ENCODE measurements around the gene CDNF.
"Not testable (repeated sequence)": the region's sequence is repeated elsewhere in the genome, so short reads cannot be mapped to it uniquely, and the experiment has no call there.

The CDNF gene

DNA sequence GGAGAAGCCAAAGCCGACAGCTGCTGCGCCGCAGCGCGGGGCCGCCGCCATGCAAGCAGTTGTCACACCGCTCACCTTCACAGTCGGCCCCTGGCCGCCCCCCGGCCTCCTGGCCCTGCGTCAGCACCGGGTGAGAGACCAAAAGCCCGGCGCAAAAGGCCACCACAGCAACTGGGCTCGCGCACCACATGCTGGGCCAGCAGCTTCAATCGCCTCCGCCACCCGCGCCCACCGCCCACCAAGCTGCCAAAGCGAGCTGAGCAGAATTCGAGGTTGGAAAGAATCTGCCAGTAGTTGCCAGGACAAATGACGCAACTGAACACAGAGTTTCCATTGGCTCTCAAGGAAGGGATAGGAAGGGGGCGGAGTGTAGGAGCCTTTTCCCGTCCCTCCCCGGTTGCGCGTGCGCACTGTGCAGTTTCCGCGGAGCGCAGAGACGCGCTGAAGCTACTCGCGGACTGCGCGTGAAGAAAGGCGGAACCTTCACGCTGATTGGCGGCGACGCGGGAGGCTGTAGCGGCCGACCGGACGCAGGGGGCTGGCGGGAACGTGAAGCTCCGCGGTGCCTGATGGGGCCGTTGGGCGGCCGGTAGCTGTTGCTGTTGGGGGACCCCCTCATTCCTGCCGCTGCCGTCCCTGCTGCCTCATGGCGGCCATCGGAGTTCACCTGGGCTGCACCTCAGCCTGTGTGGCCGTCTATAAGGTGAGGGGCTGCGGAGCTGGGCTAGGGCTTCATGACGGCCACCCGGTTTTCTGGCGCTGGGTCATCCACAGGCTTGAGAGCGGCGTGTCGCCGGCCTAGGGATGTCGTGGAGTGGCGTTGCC, at the start of gene CDNF, which contains the start of the genes HSPA14 and MSANTD7:
CDNF (minus strand) TSS at position 281 of the 825 bp plus-strand sequence; CDS start at position 190, 91 bp downstream.
HSPA14 (plus strand) TSS at position 550 of the 825 bp plus-strand sequence; CDS start at position 647, 97 bp downstream.
MSANTD7 (plus strand) TSS at position 550 of the 825 bp plus-strand sequence. CDS start 3,979 bp downstream, outside the sequence.
- DNase-seq, result peak; percentile 100

DNA sequence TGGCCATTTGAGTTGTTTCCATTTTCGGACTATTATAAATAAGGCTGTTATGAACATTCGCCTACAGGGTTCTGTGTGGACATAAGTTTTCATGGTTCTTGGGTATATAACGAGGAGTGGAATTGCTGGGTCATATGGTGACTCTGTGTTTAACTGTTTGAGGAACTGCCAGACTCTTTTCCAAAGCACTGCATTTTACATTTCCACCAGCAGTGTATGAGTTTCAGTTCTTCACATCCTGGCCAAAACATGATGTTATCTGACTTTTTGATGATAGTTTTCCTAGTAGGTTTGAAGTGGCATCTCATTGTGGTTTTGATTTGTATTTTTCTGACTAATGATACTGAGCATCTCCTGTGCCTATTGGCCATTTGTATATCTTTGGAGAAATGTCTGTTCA, 46.2 kb upstream of the CDNF start:
- DNase-seq, result no peak

DNA sequence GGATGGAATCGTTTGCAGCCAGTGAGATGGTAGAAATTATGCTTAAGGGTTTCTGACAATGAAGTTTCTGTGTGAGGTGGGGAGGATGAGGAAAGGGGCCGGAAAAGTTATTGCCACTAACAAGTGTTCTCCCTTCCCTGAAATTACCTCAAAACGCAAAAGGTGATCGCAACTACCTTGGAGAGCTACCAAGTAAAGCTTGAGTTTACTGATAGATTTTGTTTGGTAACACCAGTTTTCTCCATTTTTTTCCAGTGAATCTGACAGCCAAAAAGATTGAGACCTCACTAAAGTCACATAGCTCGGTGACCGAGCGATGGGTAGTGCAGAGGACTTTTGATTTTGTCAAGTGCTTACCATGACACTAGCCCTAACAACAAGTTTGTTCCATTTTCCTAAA, 42.4 kb upstream of the CDNF start:
- DNase-seq, result no peak

DNA sequence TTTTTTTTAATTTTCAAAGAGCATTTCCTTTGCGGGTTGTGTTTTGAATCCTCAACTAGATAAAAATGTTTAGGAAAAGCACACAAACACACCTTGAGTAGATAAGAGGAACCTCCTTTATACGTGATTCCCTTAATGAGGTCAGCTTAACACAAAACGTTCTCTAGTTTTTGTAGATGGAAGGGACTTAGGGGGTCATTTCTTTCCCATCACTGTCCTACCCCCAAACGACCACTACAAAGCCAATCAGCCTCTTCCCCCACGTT, 42.0 kb upstream of the CDNF start:
- DNase-seq, result no peak

DNA sequence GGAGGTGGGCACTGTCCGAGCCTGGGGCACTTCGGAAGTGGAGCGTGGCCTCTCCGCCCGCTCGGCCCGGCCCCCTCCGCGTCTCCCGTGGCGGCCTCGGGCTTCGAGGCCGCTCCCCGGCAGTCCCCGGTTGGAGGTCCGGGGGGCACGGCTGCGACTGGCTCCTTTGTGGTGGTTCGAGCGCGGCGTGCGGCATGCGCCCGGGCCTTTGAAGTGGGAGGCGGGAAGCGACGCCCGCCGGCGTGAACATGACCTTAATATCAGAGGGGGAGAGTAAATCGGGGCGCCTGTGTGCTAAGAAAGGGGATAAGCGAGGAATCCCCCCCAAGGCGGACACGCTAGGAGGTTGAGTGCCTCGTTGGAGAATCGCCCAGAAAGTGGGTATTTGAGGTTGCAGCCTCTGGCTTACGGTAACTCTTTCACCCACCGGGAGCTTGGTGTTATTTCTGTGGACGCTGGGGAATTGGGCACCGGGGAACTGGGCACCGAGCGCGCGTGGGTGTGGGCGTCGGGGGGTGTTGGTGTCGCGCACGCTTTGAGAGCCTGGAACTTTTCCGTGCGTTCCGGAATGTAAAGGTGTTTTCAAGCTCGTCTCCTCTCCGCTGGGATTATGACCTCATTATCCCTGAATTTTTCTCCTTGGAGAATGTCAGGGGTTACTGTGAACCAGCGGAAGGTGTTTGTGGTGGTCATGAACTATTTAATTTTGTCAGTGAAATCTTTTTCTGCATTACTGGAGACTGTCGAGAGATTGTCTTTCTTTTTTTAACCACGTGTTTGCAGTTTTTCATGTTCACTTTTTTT, 41.5 kb upstream of the CDNF start:
- DNase-seq, result no peak

DNA sequence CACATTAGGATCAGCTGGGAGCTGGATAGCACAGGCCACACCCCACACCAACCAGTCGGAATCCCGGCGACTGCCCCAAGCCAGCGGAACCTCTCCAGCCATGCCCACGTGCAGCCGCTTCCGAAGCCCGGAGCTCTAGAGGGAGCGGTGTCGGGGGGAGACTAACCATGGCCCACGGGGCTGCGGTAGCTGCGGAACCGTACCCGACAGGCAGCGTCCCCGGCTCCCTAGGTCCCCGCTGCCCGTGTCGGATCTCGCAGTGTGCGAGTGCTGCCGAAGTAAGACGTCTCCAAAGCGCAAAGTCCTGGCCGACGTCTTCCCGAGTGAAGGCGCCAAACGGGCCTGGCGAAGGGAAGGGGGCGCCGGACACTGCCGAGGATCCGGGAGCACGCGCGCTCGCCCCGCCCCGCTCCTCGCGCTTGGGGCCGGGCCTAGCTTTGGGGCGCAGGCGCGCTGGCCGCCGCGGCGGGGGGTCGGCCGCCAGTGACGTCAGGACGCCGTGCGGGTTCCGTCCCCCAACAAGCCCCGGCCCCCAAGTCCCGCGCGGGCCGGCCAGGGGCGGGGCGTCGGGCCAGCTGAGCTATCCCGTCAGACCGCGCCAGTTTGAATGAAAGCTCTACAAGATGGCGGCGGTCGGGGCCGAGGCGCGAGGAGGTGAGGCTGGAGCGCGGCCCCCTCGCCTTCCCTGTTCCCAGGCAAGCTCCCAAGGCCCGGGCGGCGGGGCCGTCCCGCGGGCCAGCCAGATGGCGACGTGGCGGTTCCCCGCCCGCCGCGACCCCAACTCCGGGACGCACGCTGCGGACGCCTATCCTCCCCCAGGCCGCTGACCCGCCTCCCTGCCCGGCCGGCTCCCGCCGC, 40.7 kb upstream of the CDNF start, which contains the start of gene SUV39H2:
SUV39H2 (plus strand) TSS at position 601 of the 858 bp plus-strand sequence; CDS start at position 624, 23 bp downstream.
- DNase-seq, result peak; percentile 96

DNA sequence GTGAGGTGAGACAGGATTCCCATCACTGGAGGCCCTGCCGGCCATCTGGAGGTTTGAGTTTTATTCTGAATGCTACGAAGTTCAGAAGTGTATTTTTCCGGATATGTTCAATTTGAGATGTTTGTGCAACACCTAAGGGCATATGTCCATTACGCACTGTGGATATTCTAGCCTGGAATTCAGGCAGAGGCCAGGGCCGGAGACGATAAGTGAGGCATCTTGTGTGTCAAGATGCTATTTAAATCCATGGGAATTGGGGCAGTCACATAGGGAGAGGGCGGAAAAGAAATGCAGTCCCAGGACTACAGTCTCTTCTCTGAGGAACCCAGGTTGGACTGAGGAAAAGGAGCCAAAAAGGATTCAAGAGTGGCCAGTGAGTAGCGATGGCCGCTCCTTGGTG, 38.9 kb upstream of the CDNF start:
- no peak for DNase-seq

DNA sequence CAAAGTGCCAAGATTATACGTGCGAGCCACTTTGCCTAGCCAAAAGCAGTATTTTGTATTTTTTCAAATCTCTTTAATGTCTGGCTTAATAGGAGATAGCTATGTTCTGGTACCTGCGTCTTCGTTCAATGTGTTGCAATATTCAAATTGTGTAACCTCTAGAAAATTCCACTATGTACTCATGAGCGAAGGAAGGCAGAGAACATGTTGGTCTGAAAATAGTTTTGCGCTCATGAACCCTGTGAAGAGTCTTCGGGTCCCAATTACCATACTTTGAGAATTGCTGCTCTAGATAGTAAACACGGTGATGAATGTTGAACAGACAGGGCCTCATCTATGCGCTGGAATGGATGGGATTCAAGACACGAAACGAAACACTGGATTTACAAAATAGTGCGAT, 38.1 kb upstream of the CDNF start:
- DNase-seq, result no peak

DNA sequence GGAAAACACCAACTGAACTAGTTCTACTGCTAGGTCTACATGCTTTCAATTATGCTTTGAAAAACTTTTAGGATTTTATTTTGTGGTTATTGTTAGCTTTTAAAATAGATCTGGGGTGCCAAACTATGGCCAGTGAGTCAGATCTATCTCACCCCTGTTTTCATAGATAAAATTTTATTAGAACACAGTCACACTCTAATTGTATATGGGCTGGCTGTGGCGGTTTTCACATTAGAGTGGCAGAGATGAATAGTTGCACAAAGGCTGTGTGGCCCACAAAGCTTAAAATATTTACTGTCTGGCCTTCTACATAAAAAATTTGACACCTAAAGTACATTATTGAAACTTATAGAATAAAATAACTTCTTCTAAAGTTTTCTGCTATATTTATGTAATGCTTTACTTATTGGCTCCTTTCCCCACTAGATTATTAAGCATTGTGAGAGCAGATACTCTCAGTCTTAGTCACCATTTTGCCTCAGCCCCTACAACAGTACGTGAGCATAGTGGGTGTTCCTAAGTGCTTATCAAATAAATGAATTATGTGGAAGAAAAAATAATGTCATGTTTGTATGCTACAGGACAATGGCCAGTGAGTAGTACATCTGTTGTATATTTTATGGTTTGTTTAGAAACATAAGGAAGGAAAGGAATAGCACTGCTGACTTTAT, 35.4 kb upstream of the CDNF start:
- no peak for DNase-seq

DNA sequence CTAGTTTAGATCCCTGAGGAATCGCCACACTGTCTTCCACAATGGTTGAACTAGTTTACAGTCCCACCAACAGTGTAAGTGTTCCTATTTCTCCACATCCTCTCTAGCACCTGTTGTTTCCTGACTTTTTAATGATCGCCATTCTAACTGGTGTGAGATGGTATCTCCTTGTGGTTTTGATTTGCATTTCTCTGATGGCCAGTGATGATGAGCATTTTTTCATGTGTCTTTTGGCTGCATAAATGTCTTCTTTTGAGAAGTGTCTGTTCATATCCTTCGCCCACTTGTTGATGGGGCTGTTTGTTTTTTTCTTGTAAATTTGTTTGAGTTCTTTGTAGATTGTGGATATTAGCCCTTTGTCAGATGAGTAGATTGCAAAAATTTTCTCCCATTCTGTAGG, 27.0 kb upstream of the CDNF start:
- not testable (repeated sequence) for DNase-seq

DNA sequence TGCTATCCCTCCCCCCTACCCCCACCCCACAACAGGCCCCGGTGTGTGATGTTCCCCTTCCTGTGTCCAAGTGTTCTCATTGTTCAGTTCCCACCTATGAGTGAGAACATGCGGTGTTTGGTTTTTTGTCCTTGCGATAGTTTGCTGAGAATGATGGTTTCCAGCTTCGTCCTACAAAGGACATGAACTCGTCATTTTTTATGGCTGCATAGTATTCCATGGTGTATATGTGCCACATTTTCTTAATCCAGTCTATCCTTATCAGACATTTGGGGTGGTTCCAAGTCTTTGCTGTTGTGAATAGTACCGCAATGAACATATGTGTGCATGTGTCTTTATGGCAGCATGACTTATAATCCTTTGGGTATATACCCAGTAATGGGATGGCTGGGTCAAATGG, 26.6 kb upstream of the CDNF start:
- DNase-seq, result not testable (repeated sequence)

DNA sequence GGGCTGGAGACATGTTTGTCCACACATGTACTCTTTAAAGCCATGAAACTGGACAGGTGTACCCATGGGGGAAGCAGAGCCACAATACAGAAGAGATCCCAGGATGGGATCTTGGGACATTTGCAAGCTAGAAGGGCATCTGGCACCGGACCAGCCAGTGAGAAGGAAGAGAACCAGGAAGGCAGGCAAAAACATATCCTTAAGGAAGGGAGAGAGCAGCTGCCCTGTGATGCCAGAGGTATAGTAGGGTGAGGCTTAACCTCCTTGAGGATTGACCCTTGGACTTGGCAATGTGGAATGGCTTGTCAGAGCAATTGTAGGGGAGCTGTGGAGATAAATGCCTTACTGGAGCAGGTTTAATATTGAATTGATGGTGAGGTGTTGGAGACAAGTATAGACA, 23.0 kb upstream of the CDNF start:
- DNase-seq, result no peak

DNA sequence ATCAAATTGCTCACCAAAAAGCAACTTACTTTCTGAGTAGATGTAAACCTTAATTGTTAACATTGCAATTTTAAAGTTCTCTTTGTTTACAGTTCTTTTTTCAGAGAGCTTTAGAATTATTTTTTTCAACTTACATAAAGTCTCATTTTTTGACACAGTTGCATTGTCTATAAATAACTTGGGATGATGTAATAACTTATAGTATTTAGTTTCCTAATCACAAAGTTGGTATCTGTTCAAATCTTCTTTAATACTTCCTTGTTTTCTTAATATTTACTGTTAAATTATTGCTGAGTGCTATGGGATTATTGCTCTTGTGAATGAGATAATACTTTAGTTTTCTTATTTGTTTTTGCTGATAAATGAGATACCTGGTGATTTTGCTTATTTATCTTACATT, 21.9 kb upstream of the CDNF start:
- DNase-seq, result no peak

DNA sequence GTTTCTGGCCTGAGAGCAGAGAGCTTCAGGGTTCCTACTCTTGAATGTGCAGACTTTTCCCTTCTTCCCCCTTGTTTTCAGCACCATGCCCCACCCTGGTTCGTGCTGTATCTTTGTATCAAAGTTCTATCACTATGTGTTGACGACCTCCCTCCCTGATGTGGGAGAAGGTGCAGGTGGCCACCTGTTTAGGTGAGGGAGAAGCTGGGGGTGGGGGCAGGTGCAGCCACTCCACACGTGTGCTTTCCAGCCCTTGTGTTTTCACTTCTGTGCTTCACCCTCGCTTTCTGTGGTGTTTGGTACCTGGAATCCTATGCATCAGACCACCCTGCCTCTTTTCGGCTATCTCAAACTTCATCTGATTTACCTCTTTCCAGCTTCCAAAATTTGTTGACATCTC, 21.2 kb upstream of the CDNF start:
- no peak for DNase-seq

DNA sequence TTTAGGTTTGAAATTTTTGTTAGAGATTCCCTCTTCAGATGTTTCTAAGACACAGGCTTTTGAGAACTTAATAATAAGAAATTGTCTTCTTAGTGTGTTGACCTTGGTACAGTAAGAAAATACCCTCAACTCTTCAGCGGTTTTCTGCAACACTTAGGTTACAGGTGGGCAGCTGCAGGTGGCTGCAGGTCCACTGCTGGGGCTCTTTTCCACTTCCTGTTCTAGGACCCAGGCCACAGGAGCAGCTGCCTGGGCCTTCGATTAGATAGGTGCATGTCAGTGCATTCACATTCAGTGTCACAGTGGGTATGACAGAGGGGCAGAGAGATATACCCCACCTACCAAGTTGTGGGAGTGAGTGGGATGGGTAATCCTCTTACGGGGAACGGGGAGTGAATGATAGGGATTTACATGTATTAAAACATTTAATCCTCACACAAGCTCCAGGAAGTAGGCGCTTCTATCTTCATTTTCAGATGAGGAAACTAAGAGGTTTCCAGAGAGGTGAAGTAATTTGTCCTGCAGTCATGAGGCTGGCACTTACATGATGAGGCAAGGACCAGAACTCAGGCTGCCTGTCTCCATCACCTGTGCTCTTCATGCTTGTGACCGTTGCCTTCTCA, 20.6 kb upstream of the CDNF start:
- no peak for DNase-seq

DNA sequence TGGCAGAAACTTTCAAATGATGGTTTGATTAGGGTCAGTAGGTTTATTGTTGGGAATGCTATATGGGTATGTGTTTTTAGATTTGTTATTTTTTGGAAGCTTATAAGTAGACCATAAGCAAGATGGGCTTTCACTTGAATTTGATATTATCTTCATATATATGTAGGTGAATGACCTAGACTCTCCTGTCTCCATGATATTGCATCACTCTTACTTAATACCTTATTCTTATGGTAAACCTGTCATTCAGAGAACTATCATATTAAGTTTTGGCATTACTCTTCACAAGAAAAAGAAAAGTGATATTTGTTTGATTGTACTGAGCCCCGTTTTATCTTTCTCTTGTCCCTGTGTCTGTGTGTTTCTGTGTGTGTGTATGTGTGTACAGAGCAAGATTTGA, 17.6 kb upstream of the CDNF start:
- no peak for DNase-seq

DNA sequence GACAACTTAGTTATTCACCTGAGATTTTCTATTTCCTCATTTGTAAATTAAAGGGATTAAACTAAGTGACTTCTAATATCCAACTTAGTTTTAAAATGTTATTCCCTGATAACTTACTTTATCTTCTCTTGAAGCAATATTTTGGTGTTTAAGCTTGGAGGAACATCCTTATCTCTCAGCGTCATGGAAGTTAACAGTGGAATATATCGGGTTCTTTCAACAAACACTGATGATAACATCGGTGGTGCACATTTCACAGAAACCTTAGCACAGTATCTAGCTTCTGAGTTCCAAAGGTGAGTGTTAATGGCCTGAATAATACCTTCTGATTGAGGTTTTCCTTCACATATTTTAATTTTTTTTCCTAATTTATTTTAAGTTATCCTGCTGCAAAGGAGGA, 14.4 kb upstream of the CDNF start:
- DNase-seq, result no peak

DNA sequence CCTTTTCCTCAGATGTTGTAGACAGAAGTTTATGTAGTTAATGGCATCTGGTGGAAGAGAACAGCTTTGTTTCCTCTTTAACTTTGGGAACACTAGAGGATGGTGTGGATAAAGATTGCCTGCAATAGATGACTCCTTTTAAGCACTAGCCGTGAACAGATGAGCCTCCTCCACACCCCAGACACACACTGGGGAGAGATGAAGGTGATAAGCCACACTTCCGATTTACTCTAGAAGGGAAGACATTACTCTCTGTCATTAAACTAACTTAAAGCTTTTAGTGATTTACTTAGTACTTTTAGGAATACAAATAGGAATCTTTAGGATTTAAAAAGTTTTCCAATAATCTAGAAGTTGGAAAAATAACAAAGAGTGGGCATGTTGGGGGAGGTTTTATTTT, 7.1 kb upstream of the CDNF start:
- DNase-seq, result no peak

DNA sequence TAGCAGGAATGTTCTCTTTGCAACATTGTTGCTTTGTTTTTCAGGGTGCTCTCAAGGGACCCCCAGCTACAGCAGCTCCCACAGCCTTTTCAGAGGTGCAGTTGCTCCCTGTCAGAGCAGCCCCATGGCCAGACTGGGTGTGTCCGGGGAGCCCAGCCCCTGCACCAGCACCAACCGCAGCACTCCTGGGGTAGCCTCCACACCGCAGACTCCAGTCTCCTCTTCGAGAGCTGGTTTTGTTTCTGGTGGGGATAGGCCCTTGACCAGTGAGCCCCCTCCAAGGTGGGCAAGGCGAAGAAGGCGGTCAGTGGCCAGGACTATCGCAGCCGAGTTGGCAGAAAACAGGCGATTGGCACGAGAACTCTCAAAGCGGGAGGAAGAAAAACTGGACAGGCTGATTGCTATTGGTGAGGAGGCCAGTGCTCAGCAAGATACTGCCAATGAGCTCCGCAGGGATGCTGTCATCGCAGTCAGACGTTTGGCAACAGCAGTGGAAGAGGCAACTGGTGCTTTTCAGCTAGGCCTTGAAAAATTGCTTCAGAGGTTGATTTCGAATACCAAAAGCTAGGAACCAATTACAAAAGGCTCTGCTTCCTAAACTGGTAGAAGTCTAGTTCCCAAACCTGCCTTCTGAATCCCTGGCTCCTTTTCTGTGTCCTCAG, 5.6 kb upstream of the CDNF start:
- no peak for DNase-seq

DNA sequence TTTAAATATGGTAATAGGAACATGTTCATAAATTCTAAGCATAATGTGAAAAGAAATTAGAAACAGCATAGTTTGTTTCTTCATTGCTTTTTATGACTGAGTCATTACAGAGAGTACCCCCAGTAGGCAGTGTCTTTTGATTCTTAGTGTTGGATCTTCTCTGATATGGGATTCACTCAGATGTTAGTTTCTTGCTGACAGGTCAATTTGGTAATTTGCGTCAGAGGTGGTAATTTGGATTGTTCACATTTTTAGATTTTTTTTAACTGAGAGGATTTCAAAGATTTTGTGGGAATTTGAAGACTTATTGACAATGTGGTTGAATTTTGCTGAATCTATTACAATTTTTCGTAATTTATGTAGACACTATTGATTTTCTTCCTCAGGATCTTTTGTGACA, 2.3 kb upstream of the CDNF start:
- DNase-seq, result no peak

DNA sequence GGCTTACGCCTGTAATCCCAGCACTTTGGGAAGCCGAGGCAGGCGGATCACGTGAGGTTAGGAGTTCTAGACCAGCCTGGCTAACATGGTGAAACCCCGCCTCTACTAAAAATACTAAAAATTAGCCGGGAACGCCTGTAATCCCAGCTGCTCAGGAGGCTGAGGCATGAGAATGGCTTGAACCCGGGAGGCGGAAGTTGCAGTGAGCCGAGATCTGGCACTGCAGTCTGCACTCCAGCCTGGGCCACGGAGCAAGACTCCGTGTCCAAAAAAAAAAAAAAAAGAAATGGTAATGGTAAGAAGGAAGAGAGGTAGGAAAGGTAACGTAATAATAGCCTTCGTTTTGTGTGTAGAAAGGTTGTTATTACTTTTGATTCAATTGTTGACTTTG, 1.5 kb upstream of the CDNF start:
- no peak for DNase-seq

Data from midbrain (tissue), 1 donor.